ENCODE data around the gene TCF7L1.
"Not testable (repeated sequence)": the region's sequence is repeated elsewhere in the genome, so short reads cannot be mapped to it uniquely, and the experiment has no call there.

Gene TCF7L1

DNA sequence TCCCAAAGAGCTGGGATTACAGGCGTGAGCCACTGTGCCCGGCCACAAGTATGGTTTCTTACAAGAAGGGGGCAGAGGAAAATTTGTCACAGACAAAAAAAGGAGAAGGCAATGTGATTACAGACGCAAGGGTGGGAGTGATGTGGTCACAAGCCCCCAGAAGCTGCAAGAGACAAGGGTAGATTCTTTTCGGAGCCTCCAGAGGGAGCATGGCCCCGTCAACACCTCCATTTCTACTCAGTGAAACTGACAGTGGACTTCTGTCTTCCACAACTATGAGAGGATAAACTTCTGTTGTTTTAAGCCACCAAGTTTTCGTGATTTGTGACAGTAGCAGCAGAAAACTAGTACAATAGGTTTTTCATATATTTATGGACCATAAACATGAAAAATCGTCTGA lies 2.1 kb upstream of the TCF7L1 start:
- no peak for DNase-seq (ENCODE audit: low read depth in 2 of 2, low spot score in 1 of 2)

DNA sequence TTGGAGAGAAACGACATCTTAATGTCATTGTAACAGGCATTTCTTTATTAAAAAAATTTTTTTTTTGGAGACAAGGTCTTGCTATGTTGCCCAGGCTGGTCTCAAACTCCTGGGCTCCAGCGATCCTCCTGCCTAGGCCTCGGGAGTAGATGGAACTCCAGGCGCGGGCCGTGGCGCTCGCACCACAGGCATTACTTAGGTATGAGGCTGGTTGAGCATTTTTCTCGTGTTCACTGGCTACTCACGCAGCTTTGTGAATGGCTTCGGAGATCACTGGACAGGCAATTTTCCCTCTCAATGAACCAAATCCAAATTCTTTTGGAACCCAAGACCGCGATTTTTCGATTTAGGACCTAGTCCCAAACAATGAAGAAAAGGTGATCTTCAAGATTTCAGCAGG lies 795 bp upstream of the TCF7L1 start:
- DNase-seq (ENCODE audit: low read depth in 2 of 2, low spot score in 1 of 2), result no peak

DNA sequence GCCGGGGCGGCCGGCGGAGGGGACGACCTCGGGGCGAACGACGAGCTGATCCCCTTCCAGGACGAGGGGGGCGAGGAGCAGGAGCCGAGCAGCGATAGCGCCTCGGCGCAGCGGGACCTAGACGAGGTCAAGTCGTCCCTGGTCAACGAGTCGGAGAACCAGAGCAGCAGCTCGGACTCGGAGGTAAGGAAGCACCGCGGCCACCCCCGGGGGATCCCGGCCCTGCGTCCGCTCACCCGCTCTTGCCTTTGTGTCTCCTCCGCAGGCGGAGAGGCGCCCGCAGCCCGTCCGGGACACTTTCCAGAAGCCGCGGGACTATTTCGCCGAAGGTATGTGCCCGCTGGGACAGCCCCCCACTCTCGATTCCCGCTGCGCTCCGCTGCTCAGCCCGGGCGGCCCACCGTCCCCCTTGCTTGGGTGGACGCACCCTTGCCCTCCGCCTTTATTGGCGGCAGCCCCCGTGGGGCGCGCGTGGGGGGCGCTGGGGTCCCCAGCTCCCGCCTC lies 611 bp downstream of the TCF7L1 start:
- DNase-seq (ENCODE audit: low read depth in 2 of 2, low spot score in 1 of 2), result no peak

DNA sequence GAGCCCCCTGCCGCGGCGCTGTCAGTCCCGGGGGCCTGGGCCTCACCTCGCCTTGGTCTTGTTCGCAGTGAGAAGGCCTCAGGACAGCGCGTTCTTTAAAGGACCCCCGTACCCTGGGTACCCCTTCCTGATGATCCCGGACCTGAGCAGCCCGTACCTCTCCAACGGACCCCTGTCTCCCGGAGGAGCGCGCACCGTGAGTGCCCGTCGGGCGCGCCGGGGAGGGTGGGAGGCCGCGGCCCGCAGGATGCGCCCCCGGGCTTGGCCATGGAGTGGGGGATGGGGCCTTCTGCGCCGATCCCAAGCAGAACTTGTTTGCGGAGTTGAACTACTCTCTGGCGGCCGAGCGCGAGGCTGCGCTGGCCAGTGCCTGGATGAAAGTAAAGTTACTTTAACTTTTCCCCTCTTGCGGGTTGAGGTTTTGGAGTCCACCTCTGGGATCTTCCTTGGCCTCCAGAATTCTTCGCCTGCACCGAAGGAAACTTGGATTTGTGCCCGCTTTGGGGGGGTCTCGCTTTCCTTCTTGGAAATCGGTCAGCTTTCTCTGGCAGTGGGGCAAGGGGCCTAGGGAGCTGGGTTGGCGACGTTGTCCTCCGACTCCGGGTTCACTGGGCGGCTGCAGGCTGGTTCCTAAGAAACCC lies 1.2 kb downstream of the TCF7L1 start:
- DNase-seq (ENCODE audit: low read depth in 2 of 2, low spot score in 1 of 2), result no peak

GRCh38 chr2:85134896-85135659 lies 1.9 kb downstream of the TCF7L1 start:
- DNase-seq (ENCODE audit: low read depth in 2 of 2, low spot score in 1 of 2), result no peak

GRCh38 chr2:85135660-85135914 lies 2.4 kb downstream of the TCF7L1 start:
- no peak for DNase-seq (ENCODE audit: low read depth in 2 of 2, low spot score in 1 of 2)

GRCh38 chr2:85137156-85137555 lies 4.0 kb downstream of the TCF7L1 start:
- DNase-seq (ENCODE audit: low read depth in 2 of 2, low spot score in 1 of 2), result no peak

GRCh38 chr2:85143463-85144082 lies 10.4 kb downstream of the TCF7L1 start:
- no peak for DNase-seq (ENCODE audit: low read depth in 2 of 2, low spot score in 1 of 2)

GRCh38 chr2:85145116-85145820 lies 12.1 kb downstream of the TCF7L1 start:
- DNase-seq (ENCODE audit: low read depth in 2 of 2, low spot score in 1 of 2), result no peak

- no peak for DNase-seq (ENCODE audit: low read depth in 2 of 2, low spot score in 1 of 2)
These were observed 15.0 kb downstream of the TCF7L1 start for GRCh38 chr2:85148190-85148589.

DNA sequence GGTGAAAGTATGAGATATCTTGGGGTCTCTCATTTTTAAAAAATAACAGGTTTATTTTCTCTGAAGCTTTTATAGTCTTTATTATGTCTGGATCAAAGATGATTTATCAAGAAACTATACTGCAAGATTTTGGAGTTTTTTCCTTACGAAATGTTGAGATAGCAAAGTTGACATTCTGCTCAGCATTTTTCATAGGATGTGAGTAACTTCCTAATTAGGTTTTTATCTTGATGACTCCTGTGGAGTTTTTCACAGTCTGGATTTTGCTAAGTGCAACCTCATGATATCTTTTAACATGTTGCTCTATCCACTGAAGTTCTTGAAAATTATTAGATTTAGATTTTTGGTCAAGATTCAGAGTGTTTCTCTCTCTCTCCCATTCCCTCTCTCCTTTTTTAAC lies 17.8 kb downstream of the TCF7L1 start:
- no peak for DNase-seq (ENCODE audit: low read depth in 2 of 2, low spot score in 1 of 2)

DNA sequence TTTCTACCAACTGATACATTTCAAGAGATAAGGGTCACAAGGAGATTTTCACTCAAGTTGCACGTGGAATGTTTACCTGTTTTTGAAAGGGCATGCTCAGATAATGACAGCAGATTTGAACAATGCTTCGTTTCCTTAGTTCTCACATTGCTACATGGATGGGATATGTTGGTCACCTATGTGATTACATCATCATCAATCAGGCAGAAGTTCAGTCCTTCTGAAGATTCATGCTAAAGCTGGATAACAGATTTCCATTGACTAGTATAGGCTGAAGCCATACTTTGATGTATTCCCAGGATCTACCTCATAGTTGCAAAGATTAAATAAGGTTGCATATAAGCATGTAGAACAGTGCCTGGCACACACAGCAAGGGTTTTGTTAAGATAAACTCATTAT lies 19.7 kb downstream of the TCF7L1 start:
- DNase-seq (ENCODE audit: low read depth in 2 of 2, low spot score in 1 of 2), result no peak

GRCh38 chr2:85154048-85154753 lies 21.0 kb downstream of the TCF7L1 start:
- DNase-seq (ENCODE audit: low read depth in 2 of 2, low spot score in 1 of 2), result no peak

DNA sequence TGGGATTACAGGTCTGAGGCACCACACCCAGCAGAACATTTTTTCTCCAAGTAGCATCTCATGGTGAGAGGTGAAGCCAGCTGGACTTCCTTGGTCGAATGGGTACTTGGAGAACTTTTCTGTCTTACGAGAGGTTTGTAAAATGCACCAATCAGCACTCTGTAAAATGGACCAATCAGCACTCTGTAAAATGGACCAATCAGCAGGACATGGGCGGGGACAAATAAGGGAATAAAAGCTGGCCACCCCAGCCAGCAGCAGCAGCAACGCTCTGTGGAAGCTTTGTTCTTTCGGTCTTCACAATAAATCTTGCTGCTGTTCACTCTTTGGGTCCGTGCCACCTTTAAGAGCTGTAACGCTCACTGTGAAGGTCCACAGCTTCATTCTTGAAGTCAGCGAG lies 21.9 kb downstream of the TCF7L1 start:
- not testable (repeated sequence) for DNase-seq (ENCODE audit: low read depth in 2 of 2, low spot score in 1 of 2)

DNA sequence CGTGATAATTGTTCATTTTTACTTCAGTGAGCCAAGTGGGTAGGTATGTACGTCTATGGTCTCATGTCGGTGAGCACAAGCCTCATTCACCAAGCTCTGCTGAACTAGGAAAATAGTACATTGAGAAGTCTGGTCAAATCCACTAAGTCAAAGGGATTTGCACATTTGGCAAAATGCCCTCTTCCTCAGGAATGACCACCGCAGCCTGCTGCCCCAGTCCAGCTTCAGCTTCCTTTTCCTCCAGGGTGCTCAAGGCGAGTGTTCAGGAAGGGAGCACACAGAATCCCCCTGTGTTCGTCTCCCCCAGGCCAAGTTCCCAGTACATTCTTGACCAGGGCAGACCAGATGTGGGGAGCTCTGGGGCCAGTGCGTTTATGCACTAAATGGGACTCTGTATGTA lies 23.0 kb downstream of the TCF7L1 start:
- DNase-seq (ENCODE audit: low read depth in 2 of 2, low spot score in 1 of 2), result no peak

DNA sequence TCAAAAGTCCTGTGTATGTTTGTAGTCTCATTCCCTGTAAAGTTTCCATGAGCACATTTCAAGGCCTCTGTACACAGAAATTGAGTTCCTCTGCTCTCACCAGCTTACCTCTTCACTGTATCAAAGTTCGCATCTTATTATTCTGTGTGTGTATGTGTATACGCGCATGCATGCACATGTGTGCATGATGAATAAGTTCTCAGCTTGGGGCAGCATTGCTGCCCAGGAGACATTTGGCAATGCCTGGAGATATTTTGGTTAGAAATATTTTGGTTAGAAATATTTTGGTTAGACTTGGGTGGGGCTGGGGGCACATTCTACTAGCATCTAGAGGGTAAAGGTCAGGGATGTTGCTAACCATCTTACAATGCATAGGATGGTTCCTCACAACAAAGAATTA lies 23.4 kb downstream of the TCF7L1 start:
- no peak for DNase-seq (ENCODE audit: low read depth in 2 of 2, low spot score in 1 of 2)

DNA sequence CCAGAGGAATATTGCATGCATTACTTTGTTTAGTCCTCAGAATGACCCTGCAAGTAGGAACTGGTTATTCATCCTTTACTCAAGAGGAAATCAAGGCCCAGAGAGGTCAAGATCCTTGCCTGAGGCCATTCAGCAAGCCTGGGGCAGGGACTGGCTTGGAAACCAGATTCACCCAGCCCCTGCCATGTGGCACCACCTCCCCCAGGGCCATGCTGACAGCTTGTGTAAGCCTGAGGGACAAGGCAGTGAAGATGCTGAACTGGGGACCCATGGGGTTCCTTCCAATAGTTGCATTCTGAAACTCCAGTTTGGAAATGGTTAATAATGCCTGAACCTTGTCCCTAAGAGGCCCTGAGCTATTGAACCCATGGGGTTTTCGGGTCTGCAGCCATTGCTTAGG lies 24.2 kb downstream of the TCF7L1 start:
- DNase-seq (ENCODE audit: low read depth in 2 of 2, low spot score in 1 of 2), result no peak

DNA sequence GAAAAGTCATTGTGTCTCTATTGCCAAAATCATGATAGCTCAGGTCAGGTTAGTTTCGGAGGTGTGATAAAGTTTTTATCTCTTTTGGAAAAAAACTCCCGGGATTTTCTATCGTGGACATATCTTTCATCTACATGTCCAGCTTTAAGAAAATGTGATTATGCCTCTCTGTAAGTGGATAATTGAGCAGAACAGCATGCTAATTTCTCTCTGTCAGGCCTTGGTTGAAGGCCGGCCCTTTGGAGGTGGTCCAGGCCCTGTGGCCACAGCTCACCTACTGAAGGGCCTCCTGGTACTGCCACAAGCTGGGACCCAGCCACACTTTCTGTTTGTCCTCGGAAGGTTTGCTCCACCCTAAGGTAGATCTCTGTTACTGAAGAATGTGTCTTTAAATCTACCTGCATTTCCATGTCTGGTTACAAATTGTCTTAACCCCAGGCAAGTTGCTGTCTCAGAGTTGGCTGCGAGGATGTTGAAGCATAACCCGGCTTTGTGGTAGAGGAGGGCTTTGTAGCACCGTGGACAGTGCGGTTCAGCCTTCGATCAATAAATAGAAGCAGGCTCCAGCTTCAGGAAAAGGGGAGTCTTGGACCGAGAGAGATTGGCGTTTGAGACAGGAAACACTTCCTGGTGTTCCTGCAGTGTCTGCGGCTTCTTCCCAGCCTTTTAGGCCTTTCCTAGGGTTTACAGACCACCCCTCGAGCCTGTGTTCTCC lies 25.5 kb downstream of the TCF7L1 start:
- DNase-seq (ENCODE audit: low read depth in 2 of 2, low spot score in 1 of 2), result no peak

GRCh38 chr2:85159589-85159988 lies 26.4 kb downstream of the TCF7L1 start:
- DNase-seq (ENCODE audit: low read depth in 2 of 2, low spot score in 1 of 2), result no peak
